ENCODE results near the gene RPS6KA2.

RPS6KA2 gene

DNA sequence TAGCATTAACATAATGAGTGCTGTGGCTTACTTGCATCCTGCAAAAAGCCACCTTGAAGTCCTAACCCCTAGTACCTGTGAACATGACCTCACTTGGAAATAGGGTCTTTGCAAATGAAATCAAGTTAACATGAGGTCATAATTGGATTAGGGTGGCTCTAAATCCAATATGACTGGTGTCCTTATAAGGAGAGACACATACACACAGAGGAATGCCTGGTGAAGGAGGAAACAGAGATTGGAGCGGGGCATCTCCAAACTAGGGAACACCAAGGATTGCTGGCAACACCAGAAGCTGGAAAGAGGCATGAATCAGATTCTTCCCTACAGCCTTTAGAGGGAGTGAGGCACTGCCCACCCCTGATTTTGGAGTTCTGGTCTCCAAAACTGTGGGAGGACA lies 17.6 kb upstream of the RPS6KA2 start:
- H3K4me3 ChIP-seq (replicated peaks; ENCODE audit: low read depth, low read length): no peak overlapping the region
- TF ChIP-seq, protein P1, sequence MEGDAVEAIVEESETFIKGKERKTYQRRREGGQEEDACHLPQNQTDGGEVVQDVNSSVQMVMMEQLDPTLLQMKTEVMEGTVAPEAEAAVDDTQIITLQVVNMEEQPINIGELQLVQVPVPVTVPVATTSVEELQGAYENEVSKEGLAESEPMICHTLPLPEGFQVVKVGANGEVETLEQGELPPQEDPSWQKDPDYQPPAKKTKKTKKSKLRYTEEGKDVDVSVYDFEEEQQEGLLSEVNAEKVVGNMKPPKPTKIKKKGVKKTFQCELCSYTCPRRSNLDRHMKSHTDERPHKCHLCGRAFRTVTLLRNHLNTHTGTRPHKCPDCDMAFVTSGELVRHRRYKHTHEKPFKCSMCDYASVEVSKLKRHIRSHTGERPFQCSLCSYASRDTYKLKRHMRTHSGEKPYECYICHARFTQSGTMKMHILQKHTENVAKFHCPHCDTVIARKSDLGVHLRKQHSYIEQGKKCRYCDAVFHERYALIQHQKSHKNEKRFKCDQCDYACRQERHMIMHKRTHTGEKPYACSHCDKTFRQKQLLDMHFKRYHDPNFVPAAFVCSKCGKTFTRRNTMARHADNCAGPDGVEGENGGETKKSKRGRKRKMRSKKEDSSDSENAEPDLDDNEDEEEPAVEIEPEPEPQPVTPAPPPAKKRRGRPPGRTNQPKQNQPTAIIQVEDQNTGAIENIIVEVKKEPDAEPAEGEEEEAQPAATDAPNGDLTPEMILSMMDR (IDR thresholded peaks at IDR 0.05; ENCODE audit: low read length, missing control alignments): no peak
- no peak for DNase-seq (ENCODE audit: low read depth)

DNA sequence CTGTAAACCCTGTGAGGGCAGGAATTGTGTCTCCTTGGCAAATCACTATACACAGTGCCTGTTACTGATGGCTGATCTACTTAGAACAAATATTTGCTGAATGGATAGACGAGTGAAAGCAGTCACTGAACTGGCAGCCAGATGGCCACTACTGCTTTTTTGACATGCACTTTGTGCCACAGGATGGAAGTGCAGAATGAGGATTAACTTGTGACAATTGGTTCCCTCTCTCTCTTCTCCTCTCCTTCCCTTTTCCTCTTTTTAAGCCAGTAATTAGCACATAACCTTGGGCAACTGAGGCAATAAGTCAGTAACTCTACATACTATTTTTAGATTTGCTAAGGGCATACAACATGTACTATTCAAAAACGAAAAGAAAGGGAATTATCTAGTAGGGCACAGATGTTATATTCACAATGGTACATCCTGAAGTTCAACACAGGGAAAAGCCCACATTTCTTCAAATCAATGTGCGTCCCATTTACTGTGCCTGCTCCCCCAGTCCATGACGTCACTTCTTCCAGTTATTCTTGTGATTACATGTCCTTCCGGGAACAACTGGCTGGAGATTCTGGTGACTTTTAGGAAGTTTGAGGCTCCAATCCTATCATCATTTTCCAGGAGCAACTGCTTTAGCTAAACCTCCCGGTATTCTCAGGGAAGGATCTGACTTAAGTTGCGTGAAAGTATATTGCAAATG lies 17.0 kb upstream of the RPS6KA2 start:
- DNase-seq (ENCODE audit: low read depth): peak; percentile 14
- TF ChIP-seq, protein P1 (IDR thresholded peaks at IDR 0.05; ENCODE audit: low read length, missing control alignments): no peak
- no peak overlapping the region for H3K4me3 ChIP-seq (replicated peaks; ENCODE audit: low read depth, low read length)

DNA sequence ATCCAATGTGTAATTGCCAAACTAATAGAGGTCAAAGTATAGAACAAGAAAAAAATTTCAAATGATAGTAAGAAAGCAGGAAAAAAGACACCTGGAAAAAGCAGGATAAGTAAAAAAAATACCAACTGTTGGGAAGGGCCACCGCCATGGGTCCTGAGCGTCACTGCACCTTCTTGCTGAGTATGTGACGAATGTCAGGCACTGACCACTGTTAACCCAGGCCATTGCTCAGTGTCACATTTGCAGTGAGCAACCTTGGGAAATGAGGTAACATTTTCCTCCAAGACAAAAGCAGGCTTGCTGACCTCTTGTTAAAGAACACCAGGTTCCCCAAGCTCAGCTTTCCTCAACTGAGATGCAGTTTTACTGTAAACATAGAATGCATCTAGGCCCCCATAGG lies 15.6 kb upstream of the RPS6KA2 start:
- TF ChIP-seq, protein P1 (IDR thresholded peaks at IDR 0.05; ENCODE audit: low read length, missing control alignments): no peak
- DNase-seq (ENCODE audit: low read depth): no peak
- no peak overlapping the region for H3K4me3 ChIP-seq (replicated peaks; ENCODE audit: low read depth, low read length)

DNA sequence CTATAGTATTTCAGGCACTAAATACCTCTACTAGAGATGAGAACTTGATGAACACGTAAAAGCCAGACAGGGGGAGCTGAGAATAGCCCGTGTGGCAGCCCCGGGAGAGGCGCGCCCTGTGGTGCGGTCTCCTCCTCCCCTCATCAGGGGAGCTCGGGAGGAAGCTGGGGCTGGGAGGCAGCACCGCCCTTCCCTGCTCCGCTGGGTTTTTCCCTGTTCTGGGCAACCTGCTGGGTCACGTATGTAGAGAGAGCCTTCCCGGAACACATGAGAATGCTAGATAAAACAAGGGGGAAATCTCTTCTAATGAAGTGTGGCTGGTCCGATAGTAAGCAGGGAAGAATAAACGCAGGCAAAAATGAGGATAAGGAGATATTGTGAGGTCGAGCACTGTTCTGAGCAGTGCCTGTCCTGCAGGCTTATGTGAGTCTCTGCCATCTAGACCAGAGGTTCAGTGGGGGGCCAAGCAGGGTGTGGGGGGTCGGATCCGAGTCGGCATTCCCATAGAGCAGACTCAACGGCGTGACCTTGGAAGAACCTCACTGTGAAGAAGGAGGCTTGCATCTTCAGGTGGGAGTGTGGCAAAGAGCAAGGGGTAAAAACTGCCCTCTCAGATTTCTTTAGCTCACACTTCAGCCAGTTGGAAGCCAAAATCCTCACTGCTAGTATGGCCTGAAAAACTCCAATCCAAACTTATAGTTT lies 13.4 kb upstream of the RPS6KA2 start:
- TF ChIP-seq, protein P1 (IDR thresholded peaks at IDR 0.05; ENCODE audit: low read length, missing control alignments): no peak
- no peak overlapping the region for H3K4me3 ChIP-seq (replicated peaks; ENCODE audit: low read depth, low read length)
- DNase-seq (ENCODE audit: low read depth): peak; percentile 35

DNA sequence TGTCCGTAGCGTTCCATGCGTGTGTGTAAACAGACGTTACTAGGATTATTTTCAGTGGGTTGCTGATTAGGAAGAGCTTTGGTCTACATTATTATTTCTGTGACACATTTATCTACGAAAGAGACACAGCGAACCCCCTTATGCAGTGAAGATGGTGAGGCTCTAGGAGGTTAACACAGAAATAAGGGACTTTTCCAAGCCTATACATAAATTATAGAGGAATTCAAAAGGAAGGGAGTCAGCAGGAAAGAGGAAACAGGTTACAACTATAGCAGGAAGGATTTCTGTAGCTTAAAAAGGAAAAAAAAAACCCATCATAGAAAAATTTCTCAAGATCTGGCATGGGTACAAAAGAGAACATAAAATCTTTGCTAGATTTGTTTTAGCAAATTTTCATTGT lies 12.9 kb upstream of the RPS6KA2 start:
- TF ChIP-seq, protein P1 (IDR thresholded peaks at IDR 0.05; ENCODE audit: low read length, missing control alignments): no peak
- H3K4me3 ChIP-seq (replicated peaks; ENCODE audit: low read depth, low read length): no peak overlapping the region
- DNase-seq (ENCODE audit: low read depth): no peak

DNA sequence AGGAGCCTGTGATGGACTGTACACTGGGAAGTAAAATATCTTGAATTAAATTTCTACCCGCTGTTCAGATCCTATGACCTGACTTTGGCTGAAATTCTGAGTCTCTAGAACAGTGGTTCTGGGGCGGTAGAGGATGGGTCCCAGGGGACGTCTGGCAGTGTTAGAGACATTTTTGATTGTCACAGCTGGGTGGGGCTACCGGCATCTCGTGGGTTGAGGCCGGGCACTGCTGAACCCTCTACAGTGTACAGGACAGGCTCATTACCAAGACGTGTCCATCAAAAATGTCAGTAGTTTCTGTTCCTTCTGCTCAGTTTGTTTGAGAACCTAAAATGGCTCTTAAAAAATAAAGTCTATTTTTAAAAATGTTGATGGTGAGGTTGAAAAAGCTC lies 11.5 kb upstream of the RPS6KA2 start:
- no peak for DNase-seq (ENCODE audit: low read depth)
- H3K4me3 ChIP-seq (replicated peaks; ENCODE audit: low read depth, low read length): no peak overlapping the region
- TF ChIP-seq, protein P1 (IDR thresholded peaks at IDR 0.05; ENCODE audit: low read length, missing control alignments): no peak
